Measurements from ENCODE around the gene LYSMD1. TPM values are rescaled to one million over a fixed set of nuclear protein-coding genes. Genes with fewer than 3 reads are reported as not detected.
A peak's percentile ranks its signal among the peaks of the same experiment; 100 is the strongest.

LYSMD1 gene
- total RNA-seq, 1 experiment from 2014 or later = 5.1 TPM

DNA sequence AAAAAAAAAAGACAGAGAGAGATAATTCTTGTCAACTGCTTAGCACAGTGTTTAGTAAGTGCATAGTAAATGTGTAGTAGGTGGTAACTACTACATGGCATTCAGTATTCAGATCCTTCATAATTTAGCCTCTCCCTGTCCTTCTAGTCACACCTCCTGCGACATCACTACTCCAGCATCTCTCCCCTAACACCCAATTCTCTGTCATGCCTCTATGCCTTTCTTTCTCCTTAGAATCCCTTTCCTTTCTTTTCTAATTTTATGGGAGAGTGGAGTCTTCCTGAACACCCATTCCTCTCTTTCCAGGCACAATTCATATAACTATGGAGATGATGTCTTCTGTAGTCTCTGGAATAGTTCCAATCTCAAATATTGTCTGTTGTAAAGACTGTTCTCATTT is 28.2 kb upstream of the LYSMD1 start:
- no peak for DNase-seq (ENCODE audit: low read depth, low spot score)
- H3K27me3 ChIP-seq (ENCODE audit: control insufficient read depth, insufficient read depth, low read length) = no peaks in the 10 kb centered on the region
- TF ChIP-seq POLR2AphosphoS5 (IDR thresholded peaks at IDR 0.05; ENCODE audit: low read depth, low read length) (no peak), SIN3A (IDR thresholded peaks at IDR 0.05; ENCODE audit: borderline replicate concordance, insufficient read depth, low read depth, low read length) (no peak), TCF7L2 (IDR thresholded peaks at IDR 0.05; ENCODE audit: low read depth, low read length) (no peak)
- TF ChIP-seq, protein P1, sequence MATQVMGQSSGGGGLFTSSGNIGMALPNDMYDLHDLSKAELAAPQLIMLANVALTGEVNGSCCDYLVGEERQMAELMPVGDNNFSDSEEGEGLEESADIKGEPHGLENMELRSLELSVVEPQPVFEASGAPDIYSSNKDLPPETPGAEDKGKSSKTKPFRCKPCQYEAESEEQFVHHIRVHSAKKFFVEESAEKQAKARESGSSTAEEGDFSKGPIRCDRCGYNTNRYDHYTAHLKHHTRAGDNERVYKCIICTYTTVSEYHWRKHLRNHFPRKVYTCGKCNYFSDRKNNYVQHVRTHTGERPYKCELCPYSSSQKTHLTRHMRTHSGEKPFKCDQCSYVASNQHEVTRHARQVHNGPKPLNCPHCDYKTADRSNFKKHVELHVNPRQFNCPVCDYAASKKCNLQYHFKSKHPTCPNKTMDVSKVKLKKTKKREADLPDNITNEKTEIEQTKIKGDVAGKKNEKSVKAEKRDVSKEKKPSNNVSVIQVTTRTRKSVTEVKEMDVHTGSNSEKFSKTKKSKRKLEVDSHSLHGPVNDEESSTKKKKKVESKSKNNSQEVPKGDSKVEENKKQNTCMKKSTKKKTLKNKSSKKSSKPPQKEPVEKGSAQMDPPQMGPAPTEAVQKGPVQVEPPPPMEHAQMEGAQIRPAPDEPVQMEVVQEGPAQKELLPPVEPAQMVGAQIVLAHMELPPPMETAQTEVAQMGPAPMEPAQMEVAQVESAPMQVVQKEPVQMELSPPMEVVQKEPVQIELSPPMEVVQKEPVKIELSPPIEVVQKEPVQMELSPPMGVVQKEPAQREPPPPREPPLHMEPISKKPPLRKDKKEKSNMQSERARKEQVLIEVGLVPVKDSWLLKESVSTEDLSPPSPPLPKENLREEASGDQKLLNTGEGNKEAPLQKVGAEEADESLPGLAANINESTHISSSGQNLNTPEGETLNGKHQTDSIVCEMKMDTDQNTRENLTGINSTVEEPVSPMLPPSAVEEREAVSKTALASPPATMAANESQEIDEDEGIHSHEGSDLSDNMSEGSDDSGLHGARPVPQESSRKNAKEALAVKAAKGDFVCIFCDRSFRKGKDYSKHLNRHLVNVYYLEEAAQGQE (IDR thresholded peaks at IDR 0.05; ENCODE audit: insufficient read depth in 1 of 2, low read depth in 2 of 2, low read length in 1 of 2) = no peak
- intact Hi-C loops (cut with micrococcal nuclease; ENCODE audit: unreplicated experiment) (no loop called here), in situ Hi-C loops (cut with HindIII; ENCODE audit: low pct_unique_long_range_greater_than_20kb, low sequenced_read_pairs) (no loop called here)
- peak overlapping the region; percentile 24; the same call in 1 of the 2 replicates for H3K27ac ChIP-seq (ENCODE audit: low read length)
- no peak overlapping the region; a peak in 1 of 4 replicates for H3K4me3 ChIP-seq (ENCODE audit: low read depth in 2 of 2, low read length in 2 of 2)
- BruUV-seq (replicated peaks) = no TSS peak
- POLR2A ChIA-PET = no interaction called here
- CTCF ChIA-PET = no interaction called here
- H3K4me1 ChIP-seq (ENCODE audit: control insufficient read depth, insufficient read depth, low read length) = peaks cover 15% of the 10 kb centered on the region
- H3K9me3 ChIP-seq (ENCODE audit: control insufficient read depth, insufficient read depth, low read depth, low read length) = no peaks in the 10 kb centered on the region
- H3K36me3 ChIP-seq (ENCODE audit: control insufficient read depth, insufficient read depth, low read length) = no peaks in the 10 kb centered on the region; the same call in 1 of the 2 replicates
- ATAC-seq = no peak

DNA sequence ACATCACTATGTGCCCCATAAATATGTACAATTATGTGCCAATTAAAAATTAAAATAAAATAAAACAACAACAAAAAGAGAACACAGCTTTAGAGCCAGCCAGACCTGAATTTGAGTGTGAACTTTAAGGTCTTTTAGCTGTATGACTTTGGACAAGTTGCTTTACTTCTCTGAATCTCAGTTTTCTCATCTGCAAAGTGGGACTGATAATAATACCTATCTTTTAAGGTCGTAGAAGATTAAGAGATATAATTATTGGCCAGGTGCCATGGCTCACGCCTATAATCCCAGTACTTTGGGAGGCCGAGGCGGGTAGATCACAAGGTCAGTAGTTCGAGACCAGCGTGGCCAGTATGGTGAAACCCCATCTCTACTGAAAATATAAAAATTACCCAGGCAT is 27.6 kb upstream of the LYSMD1 start:
- in situ Hi-C loops (cut with HindIII; ENCODE audit: low pct_unique_long_range_greater_than_20kb, low sequenced_read_pairs) = no loop called here

More for the DNA sequence above, 27.6 kb upstream of the LYSMD1 start:
- DNase-seq (ENCODE audit: low read depth, low spot score) = no peak
- no peak for ATAC-seq
- Histone ChIP-seq H3K27me3 (ENCODE audit: control insufficient read depth, insufficient read depth, low read length) (no peaks in the 10 kb centered on the region), H3K36me3 (ENCODE audit: control insufficient read depth, insufficient read depth, low read length) (no peaks in the 10 kb centered on the region; the same call in 1 of the 2 replicates), H3K4me1 (ENCODE audit: control insufficient read depth, insufficient read depth, low read length) (peaks cover 15% of the 10 kb centered on the region), H3K9me3 (ENCODE audit: control insufficient read depth, insufficient read depth, low read depth, low read length) (no peaks in the 10 kb centered on the region), H3K27ac (ENCODE audit: low read length) (no peak overlapping the region), H3K4me3 (ENCODE audit: low read depth in 2 of 2, low read length in 2 of 2) (no peak overlapping the region)
- no TSS peak for BruUV-seq (replicated peaks)
- intact Hi-C loops (cut with micrococcal nuclease; ENCODE audit: unreplicated experiment) = no loop called here
- ChIA-PET POLR2A (no interaction called here), CTCF (no interaction called here)
- TF ChIP-seq POLR2AphosphoS5 (IDR thresholded peaks at IDR 0.05; ENCODE audit: low read depth, low read length) (no peak), TCF7L2 (IDR thresholded peaks at IDR 0.05; ENCODE audit: low read depth, low read length) (no peak), SIN3A (IDR thresholded peaks at IDR 0.05; ENCODE audit: borderline replicate concordance, insufficient read depth, low read depth, low read length) (no peak)
- TF ChIP-seq, protein P2, sequence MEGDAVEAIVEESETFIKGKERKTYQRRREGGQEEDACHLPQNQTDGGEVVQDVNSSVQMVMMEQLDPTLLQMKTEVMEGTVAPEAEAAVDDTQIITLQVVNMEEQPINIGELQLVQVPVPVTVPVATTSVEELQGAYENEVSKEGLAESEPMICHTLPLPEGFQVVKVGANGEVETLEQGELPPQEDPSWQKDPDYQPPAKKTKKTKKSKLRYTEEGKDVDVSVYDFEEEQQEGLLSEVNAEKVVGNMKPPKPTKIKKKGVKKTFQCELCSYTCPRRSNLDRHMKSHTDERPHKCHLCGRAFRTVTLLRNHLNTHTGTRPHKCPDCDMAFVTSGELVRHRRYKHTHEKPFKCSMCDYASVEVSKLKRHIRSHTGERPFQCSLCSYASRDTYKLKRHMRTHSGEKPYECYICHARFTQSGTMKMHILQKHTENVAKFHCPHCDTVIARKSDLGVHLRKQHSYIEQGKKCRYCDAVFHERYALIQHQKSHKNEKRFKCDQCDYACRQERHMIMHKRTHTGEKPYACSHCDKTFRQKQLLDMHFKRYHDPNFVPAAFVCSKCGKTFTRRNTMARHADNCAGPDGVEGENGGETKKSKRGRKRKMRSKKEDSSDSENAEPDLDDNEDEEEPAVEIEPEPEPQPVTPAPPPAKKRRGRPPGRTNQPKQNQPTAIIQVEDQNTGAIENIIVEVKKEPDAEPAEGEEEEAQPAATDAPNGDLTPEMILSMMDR (IDR thresholded peaks at IDR 0.05) = no peak
- TF ChIP-seq, protein P1 (IDR thresholded peaks at IDR 0.05; ENCODE audit: insufficient read depth in 1 of 2, low read depth in 2 of 2, low read length in 1 of 2) = no peak

All from Panc1 (cell line).